ENCODE results near the gene ORMDL1.
A peak's percentile ranks its signal among the peaks of the same experiment; 100 is the strongest.

ORMDL1 gene

DNA sequence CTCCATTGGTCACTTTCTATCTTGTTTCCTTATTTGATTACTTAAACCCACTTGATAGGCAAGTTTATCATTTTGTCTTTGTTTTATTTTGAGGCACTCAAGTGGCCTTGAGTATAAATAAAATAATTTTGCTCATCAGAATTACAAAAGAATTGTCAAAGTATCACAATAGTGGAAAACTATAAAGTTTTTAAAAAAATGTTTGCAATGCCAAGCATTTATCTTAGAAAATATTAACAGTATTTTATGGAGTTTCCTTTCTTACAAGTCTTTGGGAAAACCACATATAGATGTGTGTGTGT is 14.8 kb upstream of the ORMDL1 start:
- TF ChIP-seq CTCF (IDR thresholded peaks at IDR 0.05; ENCODE audit: low read depth, low read length), result no peak
- no peak overlapping the region for H3K4me3 ChIP-seq (ENCODE audit: low read depth, low read length)
- DNase-seq (ENCODE audit: low read depth, low spot score), result no peak
- in situ Hi-C loops (cut with HindIII; ENCODE audit: low sequenced_read_pairs), result no loop called here

GRCh38 chr2:189798312-189799029 is 14.3 kb upstream of the ORMDL1 start:
- TF ChIP-seq CTCF (IDR thresholded peaks at IDR 0.05; ENCODE audit: low read depth, low read length), result peak; percentile 53
- peak; percentile 72 for DNase-seq (ENCODE audit: low read depth, low spot score)
- in situ Hi-C loops (cut with HindIII; ENCODE audit: low sequenced_read_pairs), result no loop called here
- H3K4me3 ChIP-seq (ENCODE audit: low read depth, low read length), result no peak overlapping the region

DNA sequence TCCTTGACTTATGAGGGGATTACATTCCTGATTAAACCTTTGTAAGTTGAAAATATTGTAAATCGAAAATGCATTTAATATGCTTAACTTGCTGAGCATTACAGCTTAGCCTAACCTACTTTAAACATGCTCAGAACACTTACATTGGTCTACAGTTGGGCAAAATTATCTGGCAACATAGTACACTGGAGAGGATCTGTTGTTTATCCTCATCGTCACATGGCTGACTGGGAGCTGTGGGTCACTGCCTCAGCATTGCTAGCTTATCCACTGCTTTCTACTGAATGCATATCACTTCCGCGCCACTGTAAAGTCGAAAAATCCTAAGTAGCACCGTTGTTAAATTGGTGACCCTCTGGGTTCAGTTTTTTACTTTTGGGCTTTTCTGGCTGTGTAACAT is 13.8 kb upstream of the ORMDL1 start:
- DNase-seq (ENCODE audit: low read depth, low spot score), result no peak
- TF ChIP-seq CTCF (IDR thresholded peaks at IDR 0.05; ENCODE audit: low read depth, low read length), result no peak
- in situ Hi-C loops (cut with HindIII; ENCODE audit: low sequenced_read_pairs), result no loop called here
- H3K4me3 ChIP-seq (ENCODE audit: low read depth, low read length), result no peak overlapping the region

- in situ Hi-C loops (cut with HindIII; ENCODE audit: low sequenced_read_pairs), result no loop called here
- no peak overlapping the region for H3K4me3 ChIP-seq (ENCODE audit: low read depth, low read length)
- TF ChIP-seq CTCF (IDR thresholded peaks at IDR 0.05; ENCODE audit: low read depth, low read length), result no peak
- DNase-seq (ENCODE audit: low read depth, low spot score), result no peak
Measured at GRCh38 chr2:189794310-189794709, 10.2 kb upstream of the ORMDL1 start.

DNA sequence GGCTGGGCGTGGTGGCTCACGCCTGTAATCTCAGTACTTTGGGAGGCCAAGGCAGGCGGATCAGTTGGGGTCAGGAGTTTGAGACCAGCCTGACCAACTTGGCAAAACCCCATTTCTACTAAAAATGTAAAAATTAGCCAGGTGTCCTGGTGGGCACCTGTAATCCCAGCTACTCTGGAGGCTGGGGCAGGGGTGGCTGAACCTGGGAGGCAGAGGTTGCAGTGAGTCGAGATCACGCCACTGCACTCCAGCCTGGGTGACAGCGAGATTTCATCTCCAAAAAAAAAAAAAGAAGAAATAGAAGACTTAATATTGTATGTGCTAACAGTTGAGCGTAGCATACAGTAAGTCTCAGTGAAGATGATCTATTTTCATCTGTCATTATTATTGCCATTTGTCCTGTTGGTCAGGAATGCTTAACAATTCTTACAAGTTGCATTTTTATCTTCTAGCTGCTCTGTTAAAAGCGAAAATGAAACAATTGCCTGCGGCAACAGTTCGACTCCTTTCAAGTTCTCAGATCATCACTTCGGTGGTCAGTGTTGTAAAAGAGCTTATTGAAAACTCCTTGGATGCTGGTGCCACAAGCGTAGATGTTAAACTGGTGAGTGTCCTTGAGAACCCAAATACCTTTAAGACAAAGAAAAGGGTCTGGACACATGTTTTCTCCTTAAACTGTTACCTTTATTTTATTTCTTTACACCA is 7.4 kb upstream of the ORMDL1 start:
- TF ChIP-seq CTCF (IDR thresholded peaks at IDR 0.05; ENCODE audit: low read depth, low read length), result no peak
- H3K4me3 ChIP-seq (ENCODE audit: low read depth, low read length), result no peak overlapping the region
- no peak for DNase-seq (ENCODE audit: low read depth, low spot score)
- in situ Hi-C loops (cut with HindIII; ENCODE audit: low sequenced_read_pairs), result no loop called here

DNA sequence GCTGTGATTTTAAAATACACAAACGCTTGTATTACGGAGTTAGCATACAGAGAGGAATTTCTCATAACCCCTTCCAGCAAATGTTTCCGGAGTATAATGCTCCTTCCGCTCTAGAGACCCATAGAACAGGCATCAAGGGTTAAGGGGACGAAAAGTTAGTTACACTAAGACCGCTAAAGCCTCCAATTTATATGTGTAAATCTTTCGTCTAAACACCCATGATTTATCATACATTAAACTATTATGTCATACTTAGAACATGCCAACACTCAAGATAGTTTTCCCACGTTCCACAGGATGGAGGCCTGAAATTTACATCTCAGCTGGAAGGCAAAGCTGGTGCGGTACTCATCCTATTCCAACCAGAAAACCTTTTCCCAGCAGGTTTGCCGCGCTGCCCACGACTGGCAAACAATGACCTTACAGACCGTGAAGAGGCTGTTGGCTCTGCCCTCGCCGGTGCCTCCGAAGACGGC is 650 bp downstream of the ORMDL1 start:
- in situ Hi-C loops (cut with HindIII; ENCODE audit: low sequenced_read_pairs), result no loop called here
- peak; percentile 58 for DNase-seq (ENCODE audit: low read depth, low spot score)
- TF ChIP-seq CTCF (IDR thresholded peaks at IDR 0.05; ENCODE audit: low read depth, low read length), result no peak
- peak overlapping the region; percentile 63 for H3K4me3 ChIP-seq (ENCODE audit: low read depth, low read length)
